ENCODE results near the gene HSPH1.
"Not testable (repeated sequence)": the region's sequence is repeated elsewhere in the genome, so short reads cannot be mapped to it uniquely, and the experiment has no call there.

HSPH1 gene

DNA sequence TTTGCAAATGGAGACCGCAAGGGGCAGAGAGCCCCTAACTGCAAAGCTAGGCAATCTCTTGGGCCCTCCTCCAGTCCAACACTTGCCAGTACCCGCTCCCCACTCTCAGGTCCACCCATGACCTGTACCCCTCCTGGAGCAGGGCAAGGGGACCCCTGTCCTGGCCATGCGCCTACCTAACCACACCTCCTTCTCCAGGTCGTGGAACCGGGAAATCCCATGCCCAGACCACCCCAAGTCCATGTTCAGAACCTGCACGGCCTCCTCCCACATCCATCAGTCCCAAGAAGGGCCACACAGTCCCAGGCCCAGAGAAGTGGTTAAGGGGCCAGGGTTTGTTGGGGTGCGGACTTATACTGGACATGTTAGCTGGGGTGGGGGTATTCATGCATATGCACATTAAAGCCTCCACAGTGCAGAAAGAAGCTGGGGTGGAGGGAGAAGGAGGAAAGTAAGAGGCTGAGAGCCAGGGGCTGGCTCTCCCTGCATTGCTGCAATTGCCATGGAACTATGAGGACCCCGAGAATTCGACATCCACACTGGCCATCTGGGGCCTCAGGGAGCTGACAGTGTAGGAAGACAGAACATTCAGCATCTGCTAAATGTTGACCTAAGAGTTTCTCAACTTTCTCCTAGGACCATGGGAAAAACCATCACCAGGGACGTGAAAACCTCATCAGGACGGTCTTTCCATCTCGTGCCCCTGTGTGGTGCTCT, 39.0 kb downstream of the HSPH1 start:
- no peak for DNase-seq

DNA sequence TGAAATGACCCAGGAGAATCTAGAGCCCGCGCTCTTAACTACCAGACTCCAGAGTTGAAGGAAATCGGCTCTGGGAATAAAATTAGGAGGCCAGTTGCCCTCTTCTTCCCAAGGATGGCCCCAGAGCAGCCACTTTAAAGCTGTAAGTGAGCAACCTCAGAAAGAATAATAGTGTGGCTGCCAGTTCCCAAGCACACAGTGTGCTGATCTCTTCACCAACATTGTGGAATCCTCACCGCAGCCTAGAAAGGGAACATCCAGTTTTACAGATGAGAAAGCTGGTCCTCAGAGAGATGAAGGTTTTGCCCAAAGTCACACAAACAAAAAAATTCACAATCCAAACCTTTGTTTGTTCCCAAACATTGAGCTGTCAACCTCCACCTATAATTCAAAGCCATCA, 39.6 kb downstream of the HSPH1 start:
- no peak for DNase-seq

DNA sequence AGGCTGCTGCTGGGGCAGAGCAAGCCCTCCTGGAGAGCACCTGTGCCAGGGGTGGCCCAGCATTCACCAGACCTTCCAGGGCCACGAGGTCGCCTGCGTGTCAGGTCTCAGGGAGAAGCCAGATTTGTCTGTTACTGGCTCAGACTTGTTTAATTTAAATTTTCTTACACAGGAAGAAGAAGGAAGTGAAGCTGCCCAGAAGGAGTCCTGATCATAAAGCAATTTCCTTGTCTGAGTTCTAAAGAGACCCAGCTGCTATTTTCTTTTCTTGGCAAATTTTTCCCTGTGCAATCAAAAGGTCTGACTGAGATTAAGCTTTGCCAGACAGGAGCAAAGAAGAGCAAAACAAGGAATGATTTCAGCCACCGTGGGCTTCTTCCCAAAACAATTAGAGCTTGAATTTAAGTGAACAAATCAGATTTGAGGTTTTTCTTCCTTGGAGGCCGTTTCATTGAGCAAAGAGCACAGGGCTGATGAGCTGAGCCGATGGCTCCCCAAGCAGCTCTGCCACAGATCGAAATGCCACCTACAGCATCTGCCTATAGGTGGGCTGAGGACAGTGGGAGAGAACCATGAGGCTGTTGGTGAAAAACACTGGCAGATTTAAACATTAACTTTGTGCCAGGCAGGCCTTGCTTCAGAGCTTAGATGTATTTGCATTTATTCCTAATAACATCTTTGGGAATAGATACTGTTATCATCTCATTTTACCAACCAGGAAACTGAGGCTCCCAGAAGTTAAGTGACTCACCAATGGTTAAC, 40.1 kb downstream of the HSPH1 start:
- no peak for DNase-seq

DNA sequence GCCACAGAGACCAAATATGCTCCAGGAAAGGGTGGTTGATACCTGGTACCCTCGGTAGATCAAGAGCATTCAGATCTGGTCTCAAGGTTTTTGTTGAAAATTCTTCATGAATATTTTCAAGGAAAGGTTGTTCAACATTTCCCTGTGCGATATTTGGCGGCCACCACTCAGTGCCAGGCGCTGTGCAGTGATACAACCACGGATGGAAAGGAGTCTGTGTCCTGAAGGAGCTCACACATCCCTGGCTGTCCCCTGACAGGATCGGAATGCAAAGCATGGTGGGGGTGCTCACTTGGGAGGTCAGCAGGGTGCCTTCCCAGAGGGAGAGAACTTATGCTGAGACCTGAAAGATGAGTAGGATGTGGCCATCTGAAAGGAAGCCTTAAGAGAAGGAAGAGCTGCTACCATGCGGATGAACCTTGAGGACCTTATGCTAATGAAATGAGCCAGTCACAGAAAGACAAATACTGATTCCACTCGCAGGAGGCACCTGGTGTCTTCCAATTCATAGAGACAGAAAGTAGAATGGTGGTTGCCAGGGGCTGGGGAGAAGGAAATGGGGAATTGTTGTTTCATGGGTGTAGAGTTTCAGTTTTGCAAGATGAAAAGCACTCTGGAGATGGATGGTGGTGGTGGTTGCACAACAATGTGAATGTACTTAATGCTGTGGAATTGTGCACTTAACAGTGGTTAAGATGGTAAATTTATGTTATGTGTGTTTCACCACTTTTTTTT, 41.6 kb downstream of the HSPH1 start:
- DNase-seq = no peak

DNA sequence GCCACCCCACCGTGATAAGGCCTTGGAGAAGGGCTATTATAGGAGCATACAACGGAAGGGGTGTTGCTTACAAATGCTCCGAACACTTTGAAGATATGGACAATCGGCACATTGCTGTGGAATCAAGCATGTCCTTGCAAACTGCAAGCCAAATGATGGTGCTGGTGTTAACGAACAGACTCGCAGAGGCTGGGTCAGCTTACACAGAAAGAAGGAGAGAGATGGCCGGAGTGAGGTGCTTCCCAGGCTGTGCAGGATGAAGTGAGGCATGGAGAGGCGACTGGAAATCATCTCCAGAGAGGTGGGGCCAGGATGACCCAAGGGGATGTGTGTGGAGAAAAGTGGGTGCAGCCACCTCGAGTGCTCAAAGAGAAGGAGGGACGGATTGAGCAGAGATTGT, 42.2 kb downstream of the HSPH1 start:
- no peak for DNase-seq

DNA sequence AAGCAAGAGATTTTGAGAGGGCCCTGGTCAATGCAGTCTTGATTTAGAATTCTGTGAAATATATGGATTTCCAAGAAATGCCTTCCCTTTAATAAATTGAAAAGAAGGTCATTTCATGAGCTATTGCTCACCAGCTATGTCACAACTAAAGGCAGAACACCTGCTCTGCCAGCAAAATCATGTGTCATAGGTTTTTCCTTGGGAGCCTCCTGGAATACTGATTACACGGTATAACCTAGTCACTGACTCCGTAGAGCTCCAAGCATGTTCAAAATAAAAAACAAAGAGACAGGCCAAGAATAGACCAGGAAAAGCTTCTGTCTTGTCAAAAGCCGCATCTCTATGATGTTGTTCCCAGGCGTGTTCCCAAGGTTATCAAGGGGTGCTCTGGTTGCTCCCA, 45.5 kb downstream of the HSPH1 start:
- no peak for DNase-seq

DNA sequence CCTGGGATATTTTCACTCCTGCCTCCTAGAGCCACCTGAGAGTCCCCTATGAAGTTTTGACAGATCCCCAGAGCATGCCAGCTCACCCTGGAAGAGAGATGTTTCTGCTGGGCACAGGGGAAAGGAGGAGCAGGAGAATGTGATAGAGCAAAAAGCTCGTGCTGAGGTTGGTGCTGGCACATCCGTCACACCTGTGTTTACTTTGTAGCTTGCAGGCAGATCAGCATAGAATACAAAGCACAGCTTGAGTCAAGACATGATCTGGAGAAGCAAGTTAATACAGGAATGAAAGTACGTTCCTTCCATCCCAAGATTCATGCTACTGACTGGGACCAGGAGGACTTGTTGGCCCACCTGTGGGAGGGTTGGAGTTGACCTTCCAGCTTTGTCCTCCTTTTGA, 46.1 kb downstream of the HSPH1 start:
- DNase-seq = no peak

DNA sequence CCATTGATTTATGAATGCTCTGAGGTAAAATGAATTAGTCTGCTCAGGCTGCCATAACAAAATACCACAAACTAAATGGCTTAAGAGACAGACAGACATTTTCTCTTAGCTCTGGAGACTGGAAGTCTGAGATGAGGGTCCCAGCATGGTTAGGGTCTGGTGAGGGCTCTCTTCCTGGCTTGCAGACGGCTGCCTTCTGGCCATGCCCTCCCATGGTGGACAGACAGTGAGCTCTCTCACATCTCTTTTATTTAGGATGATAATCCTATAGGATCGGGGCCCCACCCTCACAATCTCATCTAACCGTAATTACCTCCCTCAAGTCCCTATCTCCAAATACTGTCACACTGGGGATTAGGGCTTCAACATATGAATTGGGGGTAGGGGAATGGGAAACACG, 47.1 kb downstream of the HSPH1 start:
- no peak for DNase-seq

DNA sequence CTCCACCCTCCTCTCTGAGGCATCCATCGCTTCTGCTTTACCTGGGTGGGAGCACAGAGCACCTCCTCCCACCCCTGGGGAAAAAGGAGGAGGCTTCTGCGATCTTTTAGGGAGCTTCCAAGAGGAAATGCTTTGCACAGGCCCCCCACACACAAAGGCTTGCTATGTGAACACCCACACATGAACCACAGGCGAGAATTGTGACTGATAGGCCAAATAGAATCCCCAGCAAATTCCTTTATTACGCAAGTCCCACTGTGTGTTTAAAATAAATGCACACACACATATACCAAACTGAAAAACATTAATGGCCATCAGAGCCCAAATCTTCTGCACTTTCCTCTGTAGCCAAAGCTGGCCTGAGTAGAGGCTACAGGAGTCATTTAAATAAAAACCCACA, 50.6 kb downstream of the HSPH1 start:
- no peak for DNase-seq

DNA sequence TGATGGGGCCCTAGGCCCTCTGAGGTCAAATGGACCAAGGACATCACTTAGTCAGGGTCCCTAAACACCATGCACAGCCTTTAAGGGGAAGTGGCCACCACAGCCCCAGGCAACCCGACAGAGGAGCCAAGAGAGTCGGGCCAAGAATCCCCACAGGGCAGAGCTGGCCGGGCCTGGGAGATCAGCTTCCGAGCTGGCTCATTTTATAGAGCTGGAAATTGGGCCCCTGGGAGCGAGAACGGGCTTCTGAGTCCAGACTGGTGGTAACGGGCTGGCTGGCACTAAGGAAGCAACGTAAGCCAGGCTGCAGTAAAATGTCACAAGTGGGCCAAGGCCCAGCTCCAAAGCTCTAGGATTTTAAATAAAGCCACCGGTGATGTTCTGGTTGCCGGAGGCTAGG, 51.1 kb downstream of the HSPH1 start:
- no peak for DNase-seq

DNA sequence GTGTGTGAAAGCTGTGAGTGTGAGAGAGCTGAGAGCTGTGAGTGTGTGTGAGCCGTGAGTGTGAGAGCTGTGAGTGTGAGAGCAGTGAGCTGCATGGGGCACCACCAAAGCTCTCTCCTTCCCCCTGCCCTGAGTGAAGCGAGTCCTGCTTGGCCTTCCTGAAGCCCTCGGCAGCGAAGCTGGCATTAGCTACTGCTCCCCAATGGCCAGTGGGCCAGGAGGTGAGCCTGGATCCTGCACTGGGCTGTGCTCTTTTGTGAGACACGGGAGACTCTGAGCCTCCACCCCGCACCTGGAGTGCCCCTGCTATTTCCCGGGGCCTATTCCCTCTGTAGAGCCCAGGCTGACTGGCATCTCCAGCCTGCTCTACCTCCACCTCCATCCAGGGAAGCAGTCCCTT, 51.5 kb downstream of the HSPH1 start:
- no peak for DNase-seq

DNA sequence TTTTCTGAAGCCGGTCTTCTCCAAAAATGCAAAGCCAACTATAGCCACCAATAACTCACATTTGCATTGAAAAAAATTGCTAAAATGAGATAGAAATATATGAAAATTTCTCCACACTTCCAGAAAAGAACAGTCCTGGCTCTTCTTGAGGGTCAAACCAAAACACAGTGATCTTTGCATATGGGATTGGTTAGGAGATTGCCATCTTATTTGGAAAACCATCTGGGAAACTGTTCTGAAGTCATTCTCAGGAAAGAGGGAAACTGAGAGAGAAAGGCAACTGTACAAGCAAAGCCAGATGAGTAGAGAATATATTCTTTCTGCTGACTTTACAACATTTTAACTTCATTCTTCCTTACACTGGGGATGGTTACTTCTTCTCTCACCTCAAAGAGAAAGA, 54.6 kb downstream of the HSPH1 start:
- no peak for DNase-seq

DNA sequence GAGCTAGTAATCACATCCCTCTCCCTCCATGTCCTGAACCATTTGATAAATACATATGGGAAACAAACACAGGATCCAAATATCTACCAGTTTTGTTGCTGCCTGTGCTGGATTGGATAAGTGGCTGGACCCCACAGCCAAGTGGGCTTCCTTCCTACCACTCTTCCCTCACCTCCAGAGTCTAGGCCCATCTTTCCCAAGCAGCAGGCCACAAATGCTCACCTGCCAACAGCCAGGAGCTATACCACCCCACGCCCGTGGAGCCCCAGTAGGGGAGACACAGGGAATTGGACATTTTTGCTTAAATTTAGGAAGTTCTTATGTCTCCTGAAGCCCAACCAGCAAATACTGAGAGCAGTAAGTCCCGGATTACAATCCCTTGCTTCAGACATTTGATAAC, 55.8 kb downstream of the HSPH1 start:
- no peak for DNase-seq

DNA sequence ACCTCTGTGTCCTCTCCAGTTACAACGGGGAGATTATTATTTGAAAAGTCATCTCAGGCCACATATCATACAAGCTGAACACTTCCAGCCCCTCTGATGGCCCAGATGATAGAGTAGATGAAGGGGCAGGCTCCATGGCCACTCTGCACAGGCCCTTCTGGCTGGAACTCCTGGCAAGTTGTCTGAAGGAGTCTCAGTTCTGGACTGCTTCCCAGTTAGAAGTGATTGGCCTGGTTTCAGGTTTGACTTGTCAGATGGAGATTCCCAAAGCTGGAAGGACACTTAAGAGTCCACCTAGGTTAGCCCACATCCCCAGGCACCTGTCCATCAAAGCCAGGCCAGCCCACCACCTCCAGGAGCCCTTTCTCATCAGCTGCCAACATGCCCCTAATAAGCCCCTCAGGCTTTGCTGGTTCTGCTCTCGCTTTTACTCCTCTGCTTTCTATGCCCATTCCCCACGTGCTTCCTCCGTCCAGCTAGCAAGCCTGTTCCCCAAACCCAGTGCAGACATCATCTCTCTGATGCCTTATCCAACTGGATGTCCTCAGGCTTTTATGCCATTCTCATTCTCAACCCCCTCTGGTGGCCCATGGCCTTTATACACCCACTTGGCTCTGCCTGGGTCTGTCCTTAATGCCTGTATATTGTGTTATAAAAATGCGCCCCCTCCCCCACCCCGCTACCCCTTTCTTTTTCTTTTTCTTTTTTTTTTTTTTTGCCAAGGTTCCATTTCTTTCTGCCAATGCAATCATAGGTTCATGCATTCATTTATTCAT, 56.5 kb downstream of the HSPH1 start:
- DNase-seq = no peak

DNA sequence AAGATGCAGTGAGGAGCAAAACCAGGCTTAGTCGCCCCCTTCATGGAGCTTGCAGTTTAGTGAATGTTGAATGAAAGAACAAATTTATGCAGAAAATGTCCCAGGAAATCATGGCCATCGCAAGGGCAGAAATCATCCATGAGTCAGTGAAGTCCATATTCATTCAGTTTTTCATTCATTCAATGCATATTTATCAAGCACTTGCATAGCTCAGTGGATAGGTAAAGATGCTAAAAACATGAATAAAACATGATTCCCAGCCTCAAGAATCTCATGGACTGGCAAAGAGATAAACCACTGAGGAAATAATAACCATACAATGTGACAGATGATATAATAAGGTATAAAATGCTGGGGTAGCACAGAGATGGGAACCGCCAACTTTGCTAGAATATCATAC, 58.8 kb downstream of the HSPH1 start:
- DNase-seq = no peak

DNA sequence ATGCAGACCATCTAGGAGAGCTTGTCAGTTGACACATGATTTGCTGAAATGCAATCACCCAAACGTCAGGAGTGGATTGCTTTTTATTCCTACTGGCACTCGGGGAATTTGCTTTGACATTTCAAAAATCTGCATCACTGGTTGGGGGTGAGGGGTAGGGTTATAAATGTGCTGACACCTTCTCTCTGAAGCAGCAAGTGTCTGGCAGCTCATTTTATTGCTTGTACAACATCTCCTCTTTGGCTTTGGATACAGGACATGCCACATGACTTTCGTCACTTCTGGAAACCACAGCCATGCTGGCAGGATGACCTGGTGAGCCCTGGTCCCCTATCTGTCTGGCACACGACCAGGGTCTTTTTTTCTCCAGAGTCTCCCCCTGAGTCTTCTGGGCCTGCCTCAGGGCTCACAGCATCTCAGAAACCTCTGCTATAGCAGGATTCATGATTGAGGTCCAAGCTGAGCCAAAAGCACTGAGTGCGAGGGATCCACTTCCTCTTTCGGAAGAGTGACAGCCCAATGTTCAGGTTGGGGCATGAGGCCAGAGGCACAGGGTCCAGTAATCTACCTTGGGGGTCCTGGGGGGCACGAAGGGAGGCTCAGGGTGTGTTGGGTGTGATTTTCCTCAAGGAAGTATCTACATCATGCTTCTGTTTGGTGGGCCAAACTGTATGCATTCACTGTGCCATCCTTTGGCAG, 60.1 kb downstream of the HSPH1 start:
- no peak for DNase-seq

DNA sequence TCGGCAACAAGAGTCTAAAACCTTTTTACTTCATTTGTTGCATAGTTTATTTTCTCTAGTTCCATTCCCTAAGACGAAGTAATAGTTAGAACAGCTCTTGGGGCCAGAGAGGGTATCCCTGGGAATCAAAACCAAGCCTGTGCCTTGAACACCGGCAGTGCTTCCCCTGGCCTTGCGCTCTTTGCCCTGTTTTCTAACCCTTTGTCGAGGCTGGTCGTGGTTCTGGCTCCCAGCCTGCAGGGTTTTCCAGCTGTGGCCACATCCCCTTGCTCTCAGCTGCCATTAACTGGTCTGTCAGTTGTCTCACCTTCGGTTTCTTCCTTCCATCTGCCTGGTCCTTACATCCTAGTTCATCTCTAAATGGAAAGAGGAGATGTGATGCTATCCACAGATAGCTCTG, 61.0 kb downstream of the HSPH1 start:
- no peak for DNase-seq

DNA sequence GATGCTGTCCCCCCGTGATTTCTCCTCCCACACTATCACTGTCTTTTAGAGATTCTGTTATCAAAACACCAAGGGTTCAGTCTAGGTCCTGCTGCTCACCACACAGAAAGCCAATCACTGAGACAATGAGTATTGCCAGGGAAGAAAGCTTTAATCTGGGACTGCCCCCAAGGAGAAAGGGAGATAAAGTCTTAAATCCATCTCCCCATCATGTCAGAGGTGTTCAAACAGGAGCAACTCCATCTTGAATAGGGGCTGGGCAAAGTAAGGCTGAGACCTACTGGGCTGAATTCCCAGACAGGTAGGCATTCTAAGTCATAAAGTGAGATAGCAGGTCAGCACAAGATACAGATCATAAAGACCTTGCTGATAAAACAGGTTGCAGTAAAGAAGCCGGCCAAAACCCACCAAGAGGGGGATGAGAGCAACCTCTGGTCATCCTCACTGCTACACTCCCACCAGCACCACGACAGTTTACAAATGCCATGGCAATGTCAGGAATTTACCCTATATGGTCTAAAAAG, 63.7 kb downstream of the HSPH1 start:
- not testable (repeated sequence) for DNase-seq

DNA sequence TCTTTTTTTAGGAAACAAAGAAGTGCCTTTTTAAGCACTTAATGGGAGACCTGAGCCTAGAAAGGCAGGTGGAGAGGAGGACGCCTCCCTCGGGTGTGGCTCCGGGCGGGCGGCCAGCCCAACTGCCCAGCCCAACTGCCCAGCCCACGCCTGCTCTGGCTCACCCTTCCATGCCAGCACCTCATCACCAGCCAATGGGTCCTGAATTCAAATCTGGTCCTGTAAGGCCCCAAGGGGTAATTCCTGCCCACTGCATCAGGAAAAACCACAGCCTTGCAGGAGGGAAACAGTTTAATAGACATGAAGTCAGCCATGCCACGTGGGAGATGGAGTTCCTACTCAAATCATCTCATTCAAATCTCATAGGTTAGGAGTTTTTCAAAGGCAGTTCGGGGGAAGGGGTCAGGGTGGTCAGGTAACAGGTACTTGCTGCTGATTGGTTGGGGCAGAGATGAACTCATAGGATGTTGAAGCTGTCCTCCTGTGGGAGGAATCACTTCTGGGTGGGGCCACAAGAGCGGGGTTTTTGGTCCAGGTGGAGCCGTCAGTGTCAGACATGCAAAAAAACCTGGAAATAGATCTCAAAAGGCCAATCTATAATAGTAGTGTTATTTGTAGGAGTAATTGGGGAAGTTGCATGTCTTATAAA, 64.9 kb downstream of the HSPH1 start:
- DNase-seq = no peak

DNA sequence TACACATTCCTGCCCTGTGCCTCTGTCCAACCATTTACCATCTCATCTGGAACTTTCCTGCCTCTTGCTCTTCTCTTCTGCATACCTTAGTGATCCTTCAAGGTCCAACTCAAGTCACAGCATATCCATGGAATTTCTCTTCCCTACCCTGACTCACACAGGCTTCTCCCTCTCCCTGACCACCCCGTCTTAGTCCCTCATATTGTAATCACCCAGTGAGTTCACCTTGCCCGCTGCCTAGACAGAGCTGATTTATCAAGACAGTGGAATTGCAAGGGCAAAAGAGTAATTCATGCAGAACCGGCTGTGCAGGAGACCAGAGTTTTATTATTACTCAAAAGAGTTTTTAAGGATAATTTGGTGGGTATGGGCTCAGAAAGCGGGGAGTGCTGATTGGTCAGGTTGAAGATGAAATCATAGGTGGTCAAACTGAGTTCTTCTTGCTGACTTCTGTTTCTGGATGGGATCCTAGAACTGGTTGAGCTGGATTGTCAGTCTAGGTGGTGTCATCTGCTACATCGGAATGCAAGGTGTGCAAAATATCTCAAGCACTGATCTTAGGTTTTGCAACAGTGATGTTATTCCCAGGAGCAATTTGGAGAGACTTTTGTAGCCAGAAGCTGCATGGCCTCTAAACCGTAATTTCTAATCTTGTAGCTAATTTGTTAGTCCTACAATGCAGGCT, 67.2 kb downstream of the HSPH1 start:
- DNase-seq = no peak
